Measurements from ENCODE around the gene OR51B5. TPM values are rescaled to one million over a fixed set of nuclear protein-coding genes. Genes with fewer than 3 reads are reported as not detected.
"Not testable (repeated sequence)": the region's sequence is repeated elsewhere in the genome, so short reads cannot be mapped to it uniquely, and the experiment has no call there.

Gene OR51B5
- polyA plus RNA-seq, 1 donor from 2014 or later, result not detected

GRCh38 chr11:5349550-5349949 lies 6.2 kb upstream of the OR51B5 start:
- Mint-ChIP-seq H3K4me3 (no peak overlapping the region), H3K27me3 (peaks cover 1% of the 10 kb centered on the region), H3K9me3 (no peaks in the 10 kb centered on the region), H3K4me1 (peaks cover 0 to 2% (median 0%) of the 10 kb centered on the region in 3 donors), H3K36me3 (no peaks in the 10 kb centered on the region), H3K27ac (no peak overlapping the region)

GRCh38 chr11:5348551-5349194 lies 5.3 kb upstream of the OR51B5 start:
- peaks cover 3% of the 10 kb centered on the region for H3K27me3 Mint-ChIP-seq
- no peaks in the 10 kb centered on the region for H3K36me3 Mint-ChIP-seq
- no peak overlapping the region for H3K27ac Mint-ChIP-seq
- H3K4me3 Mint-ChIP-seq, result no peak overlapping the region
- H3K4me1 Mint-ChIP-seq, result peaks cover 0 to 2% (median 0%) of the 10 kb centered on the region in 3 donors
- no peaks in the 10 kb centered on the region for H3K9me3 Mint-ChIP-seq

GRCh38 chr11:5345831-5346230 lies 2.5 kb upstream of the OR51B5 start:
- peaks cover 1% of the 10 kb centered on the region for H3K27me3 Mint-ChIP-seq
- H3K9me3 Mint-ChIP-seq, result no peaks in the 10 kb centered on the region
- no peak overlapping the region for H3K4me3 Mint-ChIP-seq
- no peaks in the 10 kb centered on the region for H3K36me3 Mint-ChIP-seq
- H3K4me1 Mint-ChIP-seq, result no peaks in the 10 kb centered on the region
- no peak overlapping the region for H3K27ac Mint-ChIP-seq

GRCh38 chr11:5339771-5340322 lies 3.5 kb downstream of the OR51B5 start:
- no peak overlapping the region for H3K27ac Mint-ChIP-seq
- no peak overlapping the region for H3K4me3 Mint-ChIP-seq
- no peaks in the 10 kb centered on the region for H3K9me3 Mint-ChIP-seq
- H3K36me3 Mint-ChIP-seq, result no peaks in the 10 kb centered on the region
- H3K4me1 Mint-ChIP-seq, result no peaks in the 10 kb centered on the region
- peaks cover 4% of the 10 kb centered on the region for H3K27me3 Mint-ChIP-seq

GRCh38 chr11:5337253-5337652 lies 6.1 kb downstream of the OR51B5 start:
- not testable (repeated sequence) for H3K4me3 Mint-ChIP-seq, H3K9me3 Mint-ChIP-seq

DNA sequence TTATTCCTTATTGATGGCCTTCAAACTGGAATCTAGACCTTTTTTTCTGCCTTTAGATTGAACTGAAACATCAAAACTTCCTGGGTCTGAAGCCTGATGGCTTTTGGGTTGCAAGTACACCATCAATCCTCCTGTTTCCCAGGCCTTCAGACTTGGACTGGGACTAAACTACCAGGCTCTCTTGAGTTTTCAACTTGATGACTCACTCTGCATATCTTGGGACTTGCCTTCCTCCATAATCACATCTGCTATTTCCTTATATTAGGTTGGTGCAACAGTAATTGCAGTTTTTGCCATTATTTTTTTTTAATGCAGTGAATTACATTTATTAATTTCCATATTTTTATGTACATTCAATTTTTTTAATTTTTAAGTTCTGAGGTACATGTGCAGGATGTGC lies 7.0 kb downstream of the OR51B5 start:
- Mint-ChIP-seq H3K36me3 (no peaks in the 10 kb centered on the region), H3K27me3 (peaks cover 3% of the 10 kb centered on the region), H3K4me1 (no peaks in the 10 kb centered on the region), H3K27ac (no peak overlapping the region), H3K9me3 (no peaks in the 10 kb centered on the region), H3K4me3 (no peak overlapping the region)

More at GRCh38 chr11:5337253-5337652, 6.1 kb downstream of the OR51B5 start:
- H3K27ac Mint-ChIP-seq, H3K36me3 Mint-ChIP-seq, H3K4me1 Mint-ChIP-seq, H3K27me3 Mint-ChIP-seq: not testable (repeated sequence)

DNA sequence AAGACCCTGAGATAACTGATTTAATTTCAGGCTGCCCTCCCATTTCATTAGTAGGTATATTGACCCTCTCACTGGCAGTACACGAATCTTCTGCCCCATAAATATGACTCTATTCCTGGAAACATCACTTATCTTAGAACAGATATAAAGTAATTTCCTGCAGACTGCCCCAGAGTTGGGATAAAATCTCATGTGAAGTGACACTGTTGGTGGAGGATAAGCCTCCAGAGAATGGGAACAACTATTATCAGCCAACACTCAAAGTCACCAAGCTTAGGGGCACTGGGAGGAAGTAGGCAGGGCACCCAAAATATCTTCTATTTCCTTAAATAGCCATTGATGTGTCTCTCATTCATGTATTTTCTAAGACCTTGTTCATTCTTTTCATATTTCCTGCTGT lies 8.2 kb downstream of the OR51B5 start:
- no peak overlapping the region for H3K27ac Mint-ChIP-seq
- H3K4me1 Mint-ChIP-seq, result no peaks in the 10 kb centered on the region
- peaks cover 3% of the 10 kb centered on the region for H3K27me3 Mint-ChIP-seq
- no peak overlapping the region for H3K4me3 Mint-ChIP-seq
- no peaks in the 10 kb centered on the region for H3K36me3 Mint-ChIP-seq
- H3K9me3 Mint-ChIP-seq, result no peaks in the 10 kb centered on the region

DNA sequence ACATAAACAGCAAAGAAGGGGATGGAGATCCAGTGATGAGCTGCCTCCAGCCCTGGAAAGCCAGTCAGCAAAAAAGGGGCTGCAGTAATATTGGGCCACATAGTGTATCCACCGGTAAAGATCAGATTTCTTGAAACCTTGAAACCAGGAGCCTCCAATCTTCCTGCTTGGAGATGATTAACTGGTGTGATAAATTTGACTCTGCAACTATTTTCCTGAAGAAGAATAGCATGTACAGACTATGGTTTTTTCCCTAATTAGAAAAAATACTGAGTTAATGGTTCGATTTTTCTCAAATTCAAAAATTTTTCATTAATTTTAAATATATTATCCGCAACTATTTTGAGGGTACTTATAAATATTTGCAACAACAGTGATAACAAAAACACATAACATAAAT lies 19.1 kb downstream of the OR51B5 start, which contains the start of gene OR51B2:
TSS of gene OR51B2 (minus strand) at position 101 of the 400 bp plus-strand sequence. CDS start at position 101, 0 bp downstream.
- peaks cover 0 to 3% (median 2%) of the 10 kb centered on the region in 3 donors for H3K9me3 Mint-ChIP-seq
- no peak within 1 kb of the TSS for H3K27ac Mint-ChIP-seq
- no peaks in the 10 kb centered on the region for H3K27me3 Mint-ChIP-seq
- H3K4me3 Mint-ChIP-seq, result no peak within 1 kb of the TSS
- no peaks in the 10 kb centered on the region for H3K36me3 Mint-ChIP-seq
- H3K4me1 Mint-ChIP-seq, result no peaks in the 10 kb centered on the region

DNA sequence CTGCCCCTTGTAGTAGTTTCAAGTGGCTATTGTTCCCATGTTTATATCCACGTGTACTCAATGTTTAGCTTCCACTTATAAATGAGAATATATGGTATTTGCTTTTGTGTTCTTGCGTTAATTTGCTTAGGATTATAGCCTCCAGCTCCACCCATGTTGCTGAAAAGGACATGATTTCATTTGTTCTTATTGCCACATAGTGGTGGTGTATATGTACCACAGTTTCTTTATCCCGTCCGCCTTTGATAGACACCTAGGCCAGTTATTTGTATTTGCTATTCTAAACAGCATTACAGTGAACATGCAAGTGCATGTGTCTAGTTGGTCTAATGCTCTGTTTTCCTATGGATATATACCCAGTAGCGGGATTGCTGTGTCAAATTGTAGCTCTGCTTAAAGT lies 26.0 kb downstream of the OR51B5 start:
- peaks cover 2% of the 10 kb centered on the region for H3K36me3 Mint-ChIP-seq
- peaks cover 0 to 3% (median 1%) of the 10 kb centered on the region in 3 donors for H3K9me3 Mint-ChIP-seq
- no peaks in the 10 kb centered on the region for H3K27me3 Mint-ChIP-seq
- H3K4me1 Mint-ChIP-seq, result no peaks in the 10 kb centered on the region
- no peak overlapping the region for H3K4me3 Mint-ChIP-seq
- H3K27ac Mint-ChIP-seq, result no peak overlapping the region

DNA sequence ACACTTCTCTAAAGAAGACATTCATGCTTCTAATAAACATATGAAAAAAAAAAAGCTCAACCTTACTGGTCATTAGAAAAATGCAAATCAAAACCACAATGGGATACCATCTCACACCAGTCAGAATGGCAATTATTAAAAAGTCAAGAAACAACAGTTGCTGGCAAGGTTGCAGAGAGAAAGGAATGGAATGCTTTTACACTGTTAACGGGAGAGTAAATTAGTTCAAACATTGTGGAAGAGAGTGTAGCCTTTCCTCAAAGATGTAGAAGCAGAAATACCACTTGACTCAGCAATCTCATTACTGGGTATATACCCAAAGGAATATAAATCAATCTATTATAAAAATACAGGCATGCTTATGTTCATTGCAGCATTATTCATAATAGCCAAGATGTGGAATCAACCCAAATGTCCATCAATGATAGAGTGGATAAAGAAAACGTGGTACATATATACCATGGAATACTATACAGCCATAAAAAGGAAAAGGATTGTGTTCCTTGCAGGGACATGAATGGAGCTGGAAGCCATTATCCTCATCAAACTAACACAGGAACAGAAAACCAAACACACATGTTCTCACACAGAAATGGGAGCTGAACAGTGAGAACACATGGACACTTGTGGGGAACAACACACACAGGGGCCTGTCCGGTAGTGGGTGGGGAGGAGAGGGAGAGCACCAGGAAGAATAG lies 29.8 kb downstream of the OR51B5 start:
- H3K27me3 Mint-ChIP-seq, H3K4me1 Mint-ChIP-seq, H3K9me3 Mint-ChIP-seq, H3K4me3 Mint-ChIP-seq, H3K27ac Mint-ChIP-seq, H3K36me3 Mint-ChIP-seq: not testable (repeated sequence)

- Mint-ChIP-seq H3K4me1 (no peaks in the 10 kb centered on the region), H3K27ac (no peak overlapping the region), H3K4me3 (no peak overlapping the region), H3K36me3 (no peaks in the 10 kb centered on the region), H3K27me3 (peaks cover 2% of the 10 kb centered on the region), H3K9me3 (peaks cover 0 to 1% (median 0%) of the 10 kb centered on the region in 3 donors)
These were observed 32.9 kb downstream of the OR51B5 start for GRCh38 chr11:5310423-5310822.

- Mint-ChIP-seq H3K9me3 (no peaks in the 10 kb centered on the region), H3K36me3 (no peaks in the 10 kb centered on the region), H3K4me1 (no peaks in the 10 kb centered on the region), H3K4me3 (no peak overlapping the region), H3K27ac (no peak overlapping the region), H3K27me3 (peaks cover 2% of the 10 kb centered on the region)
These were observed 35.9 kb downstream of the OR51B5 start for GRCh38 chr11:5307256-5308019.

GRCh38 chr11:5304046-5304445 lies 39.3 kb downstream of the OR51B5 start:
- Mint-ChIP-seq H3K9me3 (no peaks in the 10 kb centered on the region), H3K27me3 (no peaks in the 10 kb centered on the region), H3K27ac (no peak overlapping the region), H3K36me3 (no peaks in the 10 kb centered on the region), H3K4me3 (no peak overlapping the region), H3K4me1 (no peaks in the 10 kb centered on the region)

DNA sequence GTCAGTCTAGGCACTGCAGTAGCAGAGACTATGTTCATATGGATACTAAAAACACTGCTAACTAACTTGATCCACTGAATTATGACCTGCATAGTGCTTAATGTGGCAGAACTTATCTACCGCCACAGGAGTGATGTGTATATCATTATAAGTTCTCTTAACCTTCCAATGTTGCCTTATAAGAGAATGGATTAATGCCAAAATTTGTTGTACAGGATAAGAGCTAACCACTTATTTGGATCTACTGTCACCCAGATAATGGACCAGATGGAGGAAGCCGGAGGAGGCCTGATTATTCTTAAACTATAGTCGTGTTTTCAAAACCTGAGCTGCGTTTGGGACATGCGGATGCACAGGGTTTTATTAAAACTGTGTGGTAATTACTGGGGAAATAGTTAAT lies 39.7 kb downstream of the OR51B5 start:
- Mint-ChIP-seq H3K4me3 (no peak overlapping the region), H3K36me3 (no peaks in the 10 kb centered on the region), H3K4me1 (no peaks in the 10 kb centered on the region), H3K9me3 (no peaks in the 10 kb centered on the region), H3K27ac (no peak overlapping the region), H3K27me3 (no peaks in the 10 kb centered on the region)

- no peaks in the 10 kb centered on the region for H3K9me3 Mint-ChIP-seq
- no peaks in the 10 kb centered on the region for H3K4me1 Mint-ChIP-seq
- H3K4me3 Mint-ChIP-seq, result no peak within 1 kb of the TSS
- H3K27ac Mint-ChIP-seq, result no peak within 1 kb of the TSS
- H3K27me3 Mint-ChIP-seq, result peaks cover 1% of the 10 kb centered on the region
- H3K36me3 Mint-ChIP-seq, result no peaks in the 10 kb centered on the region
These were observed 41.5 kb downstream of the OR51B5 start, which contains the start of gene OR51B4 for GRCh38 chr11:5301846-5302245. Gene OR51B4 (minus strand): TSS chr11:5301946. CDS start chr11:5301946, 0 bp downstream.
